Breast epithelium (tissue), 3 donors: ENCODE results near the gene CES5A.
"Not testable (repeated sequence)": the region's sequence is repeated elsewhere in the genome, so short reads cannot be mapped to it uniquely, and the experiment has no call there.

Experiments
- POLR2A ChIP-seq: fragments of 450-650 bp; IDR thresholded peaks from one replicate; pipeline ENCODE4 v1.6.1; 2016; ENCODE audit warnings: antibody characterized with exemption, mild to moderate bottlenecking, moderate library complexity
- POLR2AphosphoS5 ChIP-seq, 3 donors: sonication (generic); formaldehyde crosslinking; IDR thresholded peaks; one replicate each; pipeline ENCODE4 v1.6.1; 2017; ENCODE audit warnings: antibody characterized with exemption in 3 of 3
- TF ChIP-seq, protein P1 (sequence below), 3 donors: fragments of 450-650 bp; IDR thresholded peaks; one replicate each; pipeline ENCODE4 v1.5.1; 2016 to 2017; ENCODE audit warnings: antibody characterized with exemption in 3 of 3, mild to moderate bottlenecking in 3 of 3, moderate library complexity in 3 of 3

GRCh38 chr16:55913121-55913520 lies 37.9 kb upstream of the CES5A start:
- TF ChIP-seq, protein P1, sequence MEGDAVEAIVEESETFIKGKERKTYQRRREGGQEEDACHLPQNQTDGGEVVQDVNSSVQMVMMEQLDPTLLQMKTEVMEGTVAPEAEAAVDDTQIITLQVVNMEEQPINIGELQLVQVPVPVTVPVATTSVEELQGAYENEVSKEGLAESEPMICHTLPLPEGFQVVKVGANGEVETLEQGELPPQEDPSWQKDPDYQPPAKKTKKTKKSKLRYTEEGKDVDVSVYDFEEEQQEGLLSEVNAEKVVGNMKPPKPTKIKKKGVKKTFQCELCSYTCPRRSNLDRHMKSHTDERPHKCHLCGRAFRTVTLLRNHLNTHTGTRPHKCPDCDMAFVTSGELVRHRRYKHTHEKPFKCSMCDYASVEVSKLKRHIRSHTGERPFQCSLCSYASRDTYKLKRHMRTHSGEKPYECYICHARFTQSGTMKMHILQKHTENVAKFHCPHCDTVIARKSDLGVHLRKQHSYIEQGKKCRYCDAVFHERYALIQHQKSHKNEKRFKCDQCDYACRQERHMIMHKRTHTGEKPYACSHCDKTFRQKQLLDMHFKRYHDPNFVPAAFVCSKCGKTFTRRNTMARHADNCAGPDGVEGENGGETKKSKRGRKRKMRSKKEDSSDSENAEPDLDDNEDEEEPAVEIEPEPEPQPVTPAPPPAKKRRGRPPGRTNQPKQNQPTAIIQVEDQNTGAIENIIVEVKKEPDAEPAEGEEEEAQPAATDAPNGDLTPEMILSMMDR (IDR thresholded peaks at IDR 0.05) = not testable (repeated sequence)
- not testable (repeated sequence) for TF ChIP-seq POLR2A; POLR2AphosphoS5 (IDR thresholded peaks at IDR 0.05)
